Esophagus squamous epithelium (tissue), 4 donors: Measurements from ENCODE around the gene TSNAX.

Source experiments
- CTCF ChIP-seq, 6 experiments: fragments of 450-650 bp in 4 of 6; fragments of 200-600 bp in 2 of 6; sonication (generic) in 2 of 6; IDR thresholded peaks; one replicate each; pipeline ENCODE4 v1.5.1; 2016 to 2019; ENCODE audit warnings: antibody characterized with exemption in 6 of 6, mild to moderate bottlenecking in 4 of 6, moderate library complexity in 4 of 6
- POLR2A ChIP-seq, 4 donors: fragments of 450-650 bp; IDR thresholded peaks; one replicate each; pipeline ENCODE4 v1.6.1; 2017; ENCODE audit warnings: antibody characterized with exemption in 4 of 4, mild to moderate bottlenecking in 4 of 4, moderate library complexity in 3 of 4

GRCh38 chr1:231534703-231535159 is 6.3 kb downstream of the TSNAX start:
- TF ChIP-seq CTCF (IDR thresholded peaks at IDR 0.05) (no peak), POLR2A (IDR thresholded peaks at IDR 0.05) (no peak)
